GM23248 (cell line): Measurements from ENCODE around the gene OR10J4. TPM values are rescaled to one million over a fixed set of nuclear protein-coding genes. Genes with fewer than 3 reads are reported as not detected.
A peak's percentile ranks its signal among the peaks of the same experiment; 100 is the strongest.

Source experiments
- DNase-seq: peaks from one replicate; pipeline ENCODE4 v3.0.0-alpha.2; 2015
- H2AFZ ChIP-seq: fragments of 200-600 bp; sonication (generic); 2 replicates; pipeline ENCODE4 v1.6.1; 2016; ENCODE audit warnings: antibody characterized with exemption
- H3F3A ChIP-seq: fragments of 200-600 bp; sonication (generic); 2 replicates; pipeline ENCODE4 v1.6.1; 2016; ENCODE audit warnings: mild to moderate bottlenecking, antibody characterized with exemption, mixed run types; ENCODE audit not compliant: insufficient read depth
- H3K27ac ChIP-seq: fragments of 200-600 bp; sonication (generic); 2 replicates; pipeline ENCODE4 v1.5.1; 2016; ENCODE audit warnings: mild to moderate bottlenecking
- H3K27me3 ChIP-seq: fragments of 200-600 bp; sonication (generic); replicated peaks from 2 replicates; pipeline ENCODE4 v1.6.1; 2016; ENCODE audit warnings: mild to moderate bottlenecking; ENCODE audit not compliant: insufficient read depth
- H3K36me3 ChIP-seq: fragments of 200-600 bp; sonication (generic); 2 replicates; pipeline ENCODE4 v1.6.1; 2016; ENCODE audit warnings: low read depth, mild to moderate bottlenecking
- H3K4me1 ChIP-seq: fragments of 200-600 bp; sonication (generic); 2 replicates; pipeline ENCODE4 v1.6.1; 2016; ENCODE audit warnings: mild to moderate bottlenecking; ENCODE audit not compliant: insufficient read depth
- H3K4me2 ChIP-seq: fragments of 200-600 bp; sonication (generic); one replicate; pipeline ENCODE4 v1.6.1; 2016; ENCODE audit warnings: mild to moderate bottlenecking; ENCODE audit not compliant: unreplicated experiment
- H3K4me3 ChIP-seq: fragments of 200-600 bp; sonication (generic); 2 replicates; pipeline ENCODE4 v1.5.1; 2016; ENCODE audit warnings: mild to moderate bottlenecking
- H3K79me2 ChIP-seq: fragments of 200-600 bp; sonication (generic); 2 replicates; pipeline ENCODE4 v1.6.1; 2016; ENCODE audit warnings: mild to moderate bottlenecking; ENCODE audit not compliant: insufficient read depth
- H3K9ac ChIP-seq: fragments of 200-600 bp; sonication (generic); 2 replicates; pipeline ENCODE4 v1.6.1; 2016; ENCODE audit warnings: mild to moderate bottlenecking
- H3K9me2 ChIP-seq: fragments of 200-600 bp; sonication (generic); 2 replicates; pipeline ENCODE4 v1.6.1; 2016; ENCODE audit warnings: mixed run types, mild to moderate bottlenecking, moderate library complexity; ENCODE audit not compliant: insufficient read depth
- H3K9me3 ChIP-seq: fragments of 200-600 bp; sonication (generic); one replicate; pipeline ENCODE4 v1.6.1; 2017; ENCODE audit warnings: low read depth
- H4K20me1 ChIP-seq: fragments of 200-600 bp; sonication (generic); 2 replicates; pipeline ENCODE4 v1.6.0; 2016; ENCODE audit not compliant: insufficient read depth
- EZH2 ChIP-seq: fragments of 200-600 bp; sonication (generic); IDR thresholded peaks from 2 replicates; pipeline ENCODE4 v1.6.1; 2018; ENCODE audit warnings: antibody characterized with exemption, mild to moderate bottlenecking; ENCODE audit not compliant: insufficient read depth, poor library complexity, severe bottlenecking
- EZH2phosphoT487 ChIP-seq: fragments of 200-600 bp; sonication (generic); IDR thresholded peaks from 2 replicates; pipeline ENCODE4 v1.6.1; 2018; ENCODE audit warnings: antibody characterized with exemption, moderate library complexity, mild to moderate bottlenecking, low read depth; ENCODE audit not compliant: insufficient read depth
- WGBS, 2 experiments: methylation state at CpG; one replicate each; pipeline ENCODE4 v1.1.6; 2015 to 2017; ENCODE audit warnings: low lambda C conversion rate in 2 of 2, low coverage in 1 of 2; ENCODE audit errors: missing lambda C conversion rate in 2 of 2; 5-methylcytosine and 5-hydroxymethylcytosine counted together
- in situ Hi-C: fragments of 300-500 bp; cut with MboI; formaldehyde crosslinking; loops from 2 replicates; pipeline ENCODE4 v1.15.0; 2020
- polyA plus RNA-seq: library from polyadenylated mRNA; unstranded; fragments of >200 nt; fragmentation: Nextera tagmentation; extraction: Ambion mirVana; gene quantifications from 2 replicates; pipeline ENCODE4 v1.2.1, GENCODE V29; 2016
- total RNA-seq: library from RNA; depleted of rRNA; stranded (reverse); fragments of >200 nt; shearing (Covaris generic); gene quantifications from 2 replicates; pipeline ENCODE4 v1.2.3, GENCODE V29; 2014; rRNA removed

OR10J4 gene
- total and polyA plus RNA-seq, 2 experiments from 2014 or later = not detected

DNA sequence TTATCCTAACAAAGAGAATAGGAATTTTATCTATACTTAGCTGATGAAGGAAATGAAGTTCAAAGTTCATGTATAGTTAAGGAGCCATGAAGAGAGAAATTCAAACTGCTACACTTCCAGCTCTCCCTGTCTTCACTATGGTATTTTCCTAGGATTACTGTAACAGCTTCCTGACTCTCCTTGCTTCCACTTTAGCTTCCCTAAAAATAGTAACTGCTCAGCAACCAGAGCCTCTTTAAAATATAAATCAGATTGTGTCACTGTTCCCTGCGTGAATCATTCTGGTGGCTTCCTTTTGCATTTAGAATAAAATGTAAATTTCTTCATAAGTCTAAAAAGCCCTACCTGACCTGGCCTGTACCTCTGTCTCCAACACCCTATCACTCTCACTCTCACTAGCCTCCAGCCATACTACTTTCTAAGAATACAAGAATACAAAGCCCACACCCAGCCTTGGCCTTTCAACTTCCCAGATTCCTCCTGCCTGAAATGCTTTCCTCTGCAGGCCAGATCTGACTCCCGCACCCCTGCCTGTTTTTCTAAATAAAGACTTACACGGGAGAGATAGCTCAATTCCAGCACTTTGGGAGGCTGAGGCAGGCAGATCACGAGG lies 38.0 kb downstream of the OR10J4 start:
- Histone ChIP-seq H3K4me2 (no peak overlapping the region), H3K4me1 (no peaks in the 10 kb centered on the region), H3K9me3 (no peaks in the 10 kb centered on the region), H3K27me3 (no peaks in the 10 kb centered on the region), H3K27ac (no peak overlapping the region), H3K4me3 (no peak overlapping the region), H3K36me3 (no peaks in the 10 kb centered on the region), H3K9me2 (no peaks in the 10 kb centered on the region), H3F3A (no peaks in the 10 kb centered on the region), H3K79me2 (no peaks in the 10 kb centered on the region), H4K20me1 (no peaks in the 10 kb centered on the region), H3K9ac (no peak overlapping the region), H2AFZ (no peak overlapping the region)
- TF ChIP-seq EZH2phosphoT487 (no peak), EZH2 (no peak)
- in situ Hi-C loops = no loop called here
- DNase-seq = peak; percentile 5
- WGBS, 2 experiments = 22 to 26% methylated on average over 4 of the region's 4 CpGs

DNA sequence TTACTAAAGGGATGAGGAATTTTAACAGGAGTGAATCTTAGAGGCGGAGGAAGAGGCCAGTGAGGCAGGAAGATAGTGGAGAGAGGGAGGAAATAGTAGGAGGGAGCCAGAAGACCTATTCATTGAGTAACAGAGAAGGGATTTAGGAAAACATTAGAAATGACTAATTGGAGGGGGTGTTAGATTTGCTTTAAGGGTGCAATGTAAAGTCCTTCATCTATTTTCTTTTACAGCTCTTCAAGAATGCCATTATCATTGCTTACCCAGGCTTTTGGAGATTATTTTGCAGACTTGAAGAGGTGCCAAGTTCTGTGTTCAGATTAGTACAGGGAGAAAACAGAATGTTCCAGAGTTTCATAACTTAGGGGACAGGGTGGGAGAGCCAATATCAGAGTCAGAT lies 41.3 kb downstream of the OR10J4 start:
- H3K36me3 ChIP-seq = no peaks in the 10 kb centered on the region
- H3K4me3 ChIP-seq = no peak overlapping the region
- TF ChIP-seq EZH2phosphoT487 (no peak), EZH2 (no peak)
- DNase-seq = peak; percentile 25
- H3K9me2 ChIP-seq = no peaks in the 10 kb centered on the region
- in situ Hi-C loops = no loop called here
- H3K9ac ChIP-seq = no peak overlapping the region
- 15 to 20% methylated on average over 1 of the region's 1 CpG for WGBS, 2 experiments
- no peaks in the 10 kb centered on the region for H3F3A ChIP-seq
- H4K20me1 ChIP-seq = no peaks in the 10 kb centered on the region
- H3K9me3 ChIP-seq = no peaks in the 10 kb centered on the region
- no peaks in the 10 kb centered on the region for H3K79me2 ChIP-seq
- no peak overlapping the region for H3K4me2 ChIP-seq
- no peak overlapping the region for H2AFZ ChIP-seq
- no peaks in the 10 kb centered on the region for H3K4me1 ChIP-seq
- no peaks in the 10 kb centered on the region for H3K27me3 ChIP-seq
- no peak overlapping the region for H3K27ac ChIP-seq

DNA sequence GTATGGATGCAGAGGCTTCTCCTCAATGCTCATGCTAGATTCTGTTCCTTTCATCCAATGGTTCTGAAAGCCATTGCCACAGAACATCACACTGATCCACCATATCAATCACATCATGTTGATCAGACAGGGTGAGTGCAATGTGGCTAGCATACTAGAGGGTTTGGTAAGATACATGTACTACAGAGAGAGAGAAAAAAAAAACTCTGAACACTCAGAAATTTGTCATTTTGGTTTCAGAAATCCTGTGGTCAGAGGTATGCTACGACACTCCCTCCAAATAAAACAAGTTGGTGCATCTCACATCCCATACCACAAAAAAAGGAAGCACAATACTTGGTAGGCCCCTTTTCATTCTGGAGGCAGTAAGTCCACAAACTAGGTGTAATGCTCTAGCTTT lies 42.9 kb downstream of the OR10J4 start:
- no peak overlapping the region for H3K4me2 ChIP-seq
- DNase-seq = no peak
- H4K20me1 ChIP-seq = no peaks in the 10 kb centered on the region
- 3 to 16% methylated on average over 1 of the region's 1 CpG for WGBS, 2 experiments
- H3K4me1 ChIP-seq = no peaks in the 10 kb centered on the region
- H3K27me3 ChIP-seq = no peaks in the 10 kb centered on the region
- TF ChIP-seq EZH2 = no peak
- TF ChIP-seq EZH2phosphoT487 = no peak
- no peak overlapping the region for H2AFZ ChIP-seq
- H3K4me3 ChIP-seq = no peak overlapping the region
- no peaks in the 10 kb centered on the region for H3F3A ChIP-seq
- H3K9me3 ChIP-seq = no peaks in the 10 kb centered on the region
- no peaks in the 10 kb centered on the region for H3K36me3 ChIP-seq
- no peaks in the 10 kb centered on the region for H3K9me2 ChIP-seq
- H3K9ac ChIP-seq = no peak overlapping the region
- H3K27ac ChIP-seq = no peak overlapping the region
- in situ Hi-C loops = no loop called here
- no peaks in the 10 kb centered on the region for H3K79me2 ChIP-seq

Other genes with a start within 250 kb of the OR10J4 start
- not detected in 2 replicates for gene ACKR1, start 227.3 kb upstream of the OR10J4 start, total RNA-seq
- gene ACKR1, start 227.3 kb upstream of the OR10J4 start, polyA plus RNA-seq = not detected in 2 replicates
- not detected in 2 replicates for gene FCER1A, start 129.9 kb upstream of the OR10J4 start, total RNA-seq
- gene FCER1A, start 129.9 kb upstream of the OR10J4 start, polyA plus RNA-seq = not detected in 2 replicates
- gene OR10J1, start 7.5 kb downstream of the OR10J4 start, total RNA-seq = not detected in 2 replicates
- gene OR10J1, start 7.5 kb downstream of the OR10J4 start, polyA plus RNA-seq = not detected in 2 replicates
- gene OR10J5, start 103.8 kb downstream of the OR10J4 start, total RNA-seq = not detected in 2 replicates
- gene OR10J5, start 103.8 kb downstream of the OR10J4 start, polyA plus RNA-seq = not detected in 2 replicates
- not detected in 2 replicates for gene APCS, start 155.6 kb downstream of the OR10J4 start, total RNA-seq
- not detected in 2 replicates for gene APCS, start 155.6 kb downstream of the OR10J4 start, polyA plus RNA-seq